ENCODE results near the gene JARID2. TPM values are rescaled to one million over a fixed set of nuclear protein-coding genes. Genes with fewer than 3 reads are reported as not detected.

Gene JARID2
- total RNA-seq, 4 donors from 2014 or later, result 11.6 to 22.5 (median 16.4) TPM

GRCh38 chr6:15368186-15368585, 122.3 kb downstream of the JARID2 start:
- Histone ChIP-seq H3K27me3 (no peaks in the 10 kb centered on the region), H3K9me3 (no peaks in the 10 kb centered on the region), H3K4me3 (no peak overlapping the region), H3K27ac (peak overlapping the region in 3 of 4 donors; percentile 16 to 51 (median 25)), H3K4me1 (peaks cover 84 to 91% of the 10 kb centered on the region in 2 donors), H3K36me3 (no peaks in the 10 kb centered on the region)
- intact Hi-C loops (cut with DNase I; ENCODE audit: low total_unique reads), result no loop called here
- in situ Hi-C loops (cut with MboI; ENCODE audit: low sequenced_read_pairs in 4 of 4), result loop anchor here in 1 of 4 donors (25.0 kb wide), 1 partner anchor 106 kb away; no protein-coding TSS in a partner anchor
- ATAC-seq (peak; percentile 39 to 64), DNase-seq (no peak)
- no peak for TF ChIP-seq CTCF (IDR thresholded peaks at IDR 0.05 in 4 of 5, conservative IDR thresholded peaks at IDR 0.05 in 1 of 5)
- TF ChIP-seq POLR2A (IDR thresholded peaks at IDR 0.05), result no peak

- Histone ChIP-seq H3K27ac (peak overlapping the region; percentile 12 to 51 (median 20)), H3K4me1 (peaks cover 84 to 92% of the 10 kb centered on the region in 2 donors), H3K9me3 (no peaks in the 10 kb centered on the region), H3K27me3 (no peaks in the 10 kb centered on the region), H3K4me3 (no peak overlapping the region), H3K36me3 (no peaks in the 10 kb centered on the region)
- in situ Hi-C loops (cut with MboI; ENCODE audit: low sequenced_read_pairs in 4 of 4), result loop anchor here in 1 of 4 donors (25.0 kb wide), 1 partner anchor 107 kb away; no protein-coding TSS in a partner anchor
- no peak for TF ChIP-seq POLR2A (IDR thresholded peaks at IDR 0.05)
- no peak for TF ChIP-seq CTCF (IDR thresholded peaks at IDR 0.05 in 4 of 5, conservative IDR thresholded peaks at IDR 0.05 in 1 of 5)
- ATAC-seq (no peak), DNase-seq (no peak)
- intact Hi-C loops (cut with DNase I; ENCODE audit: low total_unique reads), result no loop called here
Measured at GRCh38 chr6:15368873-15369272, 123.0 kb downstream of the JARID2 start.

- no peak for ATAC-seq
- TF ChIP-seq POLR2A (IDR thresholded peaks at IDR 0.05) (no peak), CTCF (IDR thresholded peaks at IDR 0.05 in 4 of 5, conservative IDR thresholded peaks at IDR 0.05 in 1 of 5) (no peak)
- Histone ChIP-seq H3K36me3 (no peaks in the 10 kb centered on the region), H3K27ac (peak overlapping the region in 1 of 4 donors; percentile 27), H3K9me3 (no peaks in the 10 kb centered on the region), H3K27me3 (no peaks in the 10 kb centered on the region), H3K4me1 (peaks cover 83 to 92% of the 10 kb centered on the region in 2 donors), H3K4me3 (no peak overlapping the region)
- intact Hi-C loops (cut with DNase I; ENCODE audit: low total_unique reads), result no loop called here
- no peak for DNase-seq
- in situ Hi-C loops (cut with MboI; ENCODE audit: low sequenced_read_pairs in 4 of 4), result loop anchor here in 1 of 4 donors (25.0 kb wide), 1 partner anchor 108 kb away; no protein-coding TSS in a partner anchor
Measured at GRCh38 chr6:15369838-15370237, 124.0 kb downstream of the JARID2 start.

GRCh38 chr6:15370733-15371671, 125.1 kb downstream of the JARID2 start:
- Histone ChIP-seq H3K36me3 (no peaks in the 10 kb centered on the region), H3K27me3 (no peaks in the 10 kb centered on the region), H3K9me3 (no peaks in the 10 kb centered on the region), H3K4me3 (no peak overlapping the region), H3K27ac (no peak overlapping the region), H3K4me1 (peaks cover 80 to 94% of the 10 kb centered on the region in 2 donors)
- peak; percentile 20 to 38 for ATAC-seq
- DNase-seq, result no peak
- intact Hi-C loops (cut with DNase I; ENCODE audit: low total_unique reads), result no loop called here
- TF ChIP-seq CTCF (IDR thresholded peaks at IDR 0.05 in 4 of 5, conservative IDR thresholded peaks at IDR 0.05 in 1 of 5) (no peak), POLR2A (IDR thresholded peaks at IDR 0.05) (no peak)
- in situ Hi-C loops (cut with MboI; ENCODE audit: low sequenced_read_pairs in 4 of 4), result loop anchor here in 1 of 4 donors (25.0 kb wide), 1 partner anchor 109 kb away; no protein-coding TSS in a partner anchor

Measured in gastrocnemius medialis (tissue), 4 donors.